Suprapubic skin (tissue), 4 donors: Measurements from ENCODE around the gene IQSEC1.

Experiments used
- CTCF ChIP-seq, 2 donors: fragments of 200-600 bp in 1 of 2; fragments of 450-650 bp in 1 of 2; sonication (generic) in 1 of 2; IDR thresholded peaks; one replicate each; pipeline ENCODE4 v1.5.1; 2016 to 2019; ENCODE audit warnings: antibody characterized with exemption in 2 of 2, mild to moderate bottlenecking in 1 of 2, moderate library complexity in 1 of 2
- EP300 ChIP-seq: sonication (generic); formaldehyde crosslinking; IDR thresholded peaks from one replicate; pipeline ENCODE4 v1.6.1; 2017; ENCODE audit warnings: antibody characterized with exemption
- POLR2A ChIP-seq, 2 donors: fragments of 450-650 bp; IDR thresholded peaks; one replicate each; pipeline ENCODE4 v1.6.1; 2017; ENCODE audit warnings: antibody characterized with exemption in 2 of 2, mild to moderate bottlenecking in 2 of 2, moderate library complexity in 2 of 2
- POLR2AphosphoS5 ChIP-seq, 3 donors: sonication (generic); formaldehyde crosslinking; IDR thresholded peaks; one replicate each; pipeline ENCODE4 v1.6.1; 2017; ENCODE audit warnings: antibody characterized with exemption in 3 of 3

- TF ChIP-seq CTCF (IDR thresholded peaks at IDR 0.05): no peak
- TF ChIP-seq POLR2A (IDR thresholded peaks at IDR 0.05): no peak
- TF ChIP-seq POLR2AphosphoS5 (IDR thresholded peaks at IDR 0.05): no peak
- TF ChIP-seq EP300: no peak
These were observed 204.1 kb downstream of the IQSEC1 start for GRCh38 chr3:12869035-12869621.
